Astrocyte (in vitro differentiated cells and primary cell): ENCODE measurements around the gene CBX8.

Source experiments
- CTCF ChIP-seq: IDR thresholded peaks from 2 replicates; pipeline ENCODE4 v1.5.1; 2011; ENCODE audit warnings: low read depth, mild to moderate bottlenecking, inconsistent platforms, low read length, moderate library complexity; ENCODE audit not compliant: insufficient read depth
- EZH2 ChIP-seq: IDR thresholded peaks from 2 replicates; pipeline ENCODE4 v1.6.1; 2012; ENCODE audit warnings: mild to moderate bottlenecking, low read length, inconsistent platforms; ENCODE audit not compliant: insufficient read depth

GRCh38 chr17:79803997-79804855 is 7.3 kb upstream of the CBX8 start:
- peak; percentile 92 for TF ChIP-seq EZH2
- no peak for TF ChIP-seq CTCF
